Left hindlimb (tissue), 1 donor: ENCODE data around the gene GJE1.
A peak's percentile ranks its signal among the peaks of the same experiment; 100 is the strongest.
"Not testable (repeated sequence)": the region's sequence is repeated elsewhere in the genome, so short reads cannot be mapped to it uniquely, and the experiment has no call there.

Experiments used
- DNase-seq: peaks from one replicate; pipeline ENCODE4 v3.0.0-alpha.2; 2018

The GJE1 gene, protein sequence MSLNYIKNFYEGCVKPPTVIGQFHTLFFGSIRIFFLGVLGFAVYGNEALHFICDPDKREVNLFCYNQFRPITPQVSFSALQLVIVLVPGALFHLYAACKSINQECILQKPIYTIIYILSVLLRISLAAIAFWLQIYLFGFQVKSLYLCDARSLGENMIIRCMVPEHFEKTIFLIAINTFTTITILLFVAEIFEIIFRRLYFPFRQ

DNA sequence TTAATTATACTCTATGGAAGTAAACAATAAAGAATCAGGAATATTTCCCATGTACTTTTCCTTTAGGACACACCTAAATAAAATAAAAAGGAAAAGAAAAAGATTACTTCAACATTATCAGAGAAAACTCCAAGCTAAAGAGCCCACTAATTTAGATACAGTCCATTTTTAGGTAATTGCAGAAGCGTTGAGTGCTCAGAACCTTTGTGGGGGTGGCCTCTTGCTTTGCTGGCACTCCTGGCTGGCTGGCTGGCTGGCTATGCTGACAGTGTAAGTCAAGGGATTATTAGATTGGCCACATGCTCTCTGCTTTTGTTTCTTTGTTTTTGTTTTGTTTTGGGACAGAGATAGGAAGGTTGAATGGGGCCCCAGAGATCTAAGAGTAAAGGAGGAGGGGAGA lies at the start of gene GJE1:
Gene GJE1 (plus strand): TSS at position 301 of the 400 bp plus-strand sequence. CDS start 234 bp downstream, outside the sequence.
- DNase-seq: no peak

DNA sequence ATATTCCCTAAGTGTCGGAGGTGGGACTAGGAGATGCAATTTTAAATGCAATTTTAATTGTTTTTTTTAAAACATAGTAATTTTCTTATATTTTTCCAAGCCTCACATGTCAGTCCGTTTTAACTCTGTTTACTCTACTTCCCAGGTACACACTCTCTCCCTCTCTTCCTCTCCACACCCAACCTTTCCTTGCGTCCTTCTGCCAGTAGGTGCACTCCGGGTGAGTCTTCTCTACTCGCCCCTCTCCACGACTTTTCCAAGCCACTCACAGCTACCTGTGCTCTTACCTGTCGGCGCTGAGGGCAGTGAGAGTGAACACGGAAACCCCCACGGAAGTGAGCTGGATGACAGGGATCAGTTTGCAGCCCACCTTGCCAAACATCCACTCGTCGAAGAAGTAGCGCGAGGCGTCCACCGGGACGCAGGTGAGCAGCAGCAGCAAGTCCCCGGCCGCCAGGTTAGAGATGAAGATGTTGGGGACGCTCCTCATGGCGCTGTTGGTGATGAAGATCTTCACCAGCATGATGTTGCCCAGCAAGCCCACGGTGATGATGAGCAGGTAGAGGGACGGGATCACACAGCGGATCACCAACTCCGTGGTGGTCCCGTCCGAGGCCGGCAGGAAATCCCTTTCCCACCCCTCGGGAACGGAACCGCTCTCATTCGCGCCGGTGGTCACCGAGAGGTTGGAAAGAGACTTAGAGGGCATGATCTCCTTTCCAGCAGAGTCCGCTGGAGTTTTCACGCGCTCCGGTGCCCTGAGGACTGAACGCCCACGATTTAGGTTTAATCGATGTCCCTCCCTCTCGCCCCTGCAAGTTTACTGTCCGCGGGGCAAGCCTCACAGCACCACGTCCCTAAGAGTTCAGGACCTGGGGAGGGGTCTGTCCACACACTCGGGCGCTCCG lies 44.5 kb upstream of the GJE1 start:
- no peak for DNase-seq

DNA sequence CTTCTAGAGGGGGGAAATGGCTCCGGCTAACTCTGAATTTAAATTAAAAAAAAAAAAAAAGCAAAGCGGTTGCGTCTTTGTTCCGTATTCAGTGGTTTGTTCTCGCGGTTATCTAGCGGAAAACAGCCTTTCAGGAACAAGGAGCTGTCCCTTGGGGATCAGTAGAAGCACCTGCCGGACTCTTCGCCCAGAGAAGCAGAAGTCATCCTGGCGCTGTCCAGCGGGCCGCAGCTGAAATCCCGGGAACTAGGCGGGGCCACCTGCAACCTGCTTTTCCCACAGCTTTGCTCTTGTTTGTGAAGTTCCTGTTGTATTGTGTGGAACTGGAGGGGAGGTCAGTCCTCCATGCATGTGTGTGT lies 43.9 kb upstream of the GJE1 start:
- peak; percentile 35 for DNase-seq

DNA sequence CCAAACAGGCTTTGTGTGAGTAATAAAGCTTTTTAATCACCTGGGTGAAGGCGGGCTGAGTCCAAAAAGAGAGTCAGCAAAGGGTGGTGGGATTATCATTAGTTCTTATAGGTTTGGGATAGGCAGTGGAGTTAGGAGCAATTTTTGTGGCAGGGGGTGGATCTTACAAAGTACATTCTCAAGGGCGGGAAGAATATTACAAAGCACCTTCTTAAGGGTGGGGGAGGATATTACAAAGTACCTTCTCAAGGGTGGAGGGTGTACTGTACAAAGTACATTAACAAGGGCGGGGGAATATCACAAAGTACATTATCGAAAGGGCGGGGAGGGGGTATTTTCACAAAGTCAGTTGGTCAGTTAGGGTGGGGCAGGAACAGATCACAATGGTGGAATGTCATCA lies 27.9 kb upstream of the GJE1 start:
- not testable (repeated sequence) for DNase-seq

DNA sequence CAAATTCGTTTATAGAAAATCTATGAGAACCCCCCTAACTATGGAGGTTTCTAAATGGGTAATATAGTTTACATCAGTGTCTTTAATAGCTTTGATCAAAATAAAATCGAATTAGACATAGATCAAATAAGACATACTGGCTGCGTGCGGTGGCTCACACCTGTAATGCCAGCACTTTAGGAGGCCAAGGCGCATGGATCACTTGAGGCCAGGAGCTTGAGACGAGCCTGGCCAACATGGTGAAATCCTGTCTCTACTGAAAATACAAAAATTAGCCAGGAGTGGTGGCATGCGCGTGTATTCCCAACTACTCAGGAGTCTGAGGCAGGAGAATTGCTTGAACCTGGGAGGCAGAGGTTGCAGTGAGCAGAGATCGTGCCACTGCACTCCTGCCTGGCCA lies 21.9 kb upstream of the GJE1 start:
- not testable (repeated sequence) for DNase-seq

DNA sequence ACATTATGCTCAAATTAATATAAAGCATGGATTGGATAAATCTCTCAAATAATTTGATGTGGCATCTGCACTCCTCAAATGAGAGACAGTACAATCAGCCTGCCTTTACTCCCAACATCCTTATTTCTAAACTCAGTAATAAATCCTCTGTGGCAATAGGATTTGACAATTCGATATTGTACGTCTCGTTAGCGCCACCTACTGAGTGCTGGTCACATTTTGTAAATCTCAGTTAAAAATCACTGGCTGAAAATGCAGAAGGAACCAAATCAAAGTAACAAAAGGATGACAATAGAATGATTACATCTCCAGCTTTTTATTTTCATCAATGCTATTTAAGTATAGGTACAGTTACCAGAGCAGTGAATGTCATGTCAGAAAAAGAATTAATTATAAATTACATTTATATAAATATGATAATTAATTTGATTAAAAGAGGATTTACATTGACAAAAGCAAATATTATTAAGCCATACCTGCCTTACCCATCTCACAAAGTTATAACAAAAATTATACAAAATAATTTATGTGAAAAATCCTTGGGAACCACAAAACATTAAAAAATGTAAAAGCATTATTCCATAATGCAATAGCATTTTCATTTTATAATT lies 20.2 kb upstream of the GJE1 start:
- peak; percentile 63 for DNase-seq

DNA sequence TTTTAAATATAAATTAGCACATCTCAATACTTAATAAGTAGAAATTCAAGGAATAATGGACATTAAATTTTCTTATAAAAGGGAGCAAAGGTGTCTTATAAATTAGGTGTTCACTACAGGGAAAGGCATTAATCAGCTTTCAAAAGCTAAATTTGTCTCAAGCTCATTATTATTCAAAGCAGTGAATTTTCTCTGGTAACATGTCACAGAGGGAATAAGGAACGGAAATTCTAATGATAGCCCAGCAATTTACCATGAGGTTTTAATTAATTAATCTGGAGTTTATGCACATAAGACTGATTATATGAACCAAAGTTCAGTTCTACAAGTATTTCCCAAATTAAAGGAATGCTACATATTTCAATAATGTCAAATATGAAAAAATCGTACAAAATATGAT lies 15.4 kb upstream of the GJE1 start:
- no peak for DNase-seq

DNA sequence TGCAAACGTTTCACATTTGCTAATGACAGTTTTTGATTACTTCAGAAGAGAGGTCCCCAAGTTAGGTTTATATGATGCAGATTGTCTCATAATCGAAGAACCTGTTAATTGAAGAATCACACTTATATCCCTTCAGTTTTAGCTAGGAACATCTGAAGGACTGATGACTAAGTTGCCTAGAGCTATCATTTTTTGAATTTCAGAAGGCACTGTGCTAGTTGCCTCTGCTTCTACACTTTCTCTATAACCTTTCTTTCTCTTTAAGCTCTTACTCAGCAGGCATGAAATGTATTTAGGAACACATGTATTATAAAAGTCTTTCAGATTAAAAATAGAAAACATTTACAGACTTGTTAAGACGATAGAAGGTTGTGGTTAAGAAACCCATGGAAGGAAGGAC lies 14.4 kb upstream of the GJE1 start:
- no peak for DNase-seq

DNA sequence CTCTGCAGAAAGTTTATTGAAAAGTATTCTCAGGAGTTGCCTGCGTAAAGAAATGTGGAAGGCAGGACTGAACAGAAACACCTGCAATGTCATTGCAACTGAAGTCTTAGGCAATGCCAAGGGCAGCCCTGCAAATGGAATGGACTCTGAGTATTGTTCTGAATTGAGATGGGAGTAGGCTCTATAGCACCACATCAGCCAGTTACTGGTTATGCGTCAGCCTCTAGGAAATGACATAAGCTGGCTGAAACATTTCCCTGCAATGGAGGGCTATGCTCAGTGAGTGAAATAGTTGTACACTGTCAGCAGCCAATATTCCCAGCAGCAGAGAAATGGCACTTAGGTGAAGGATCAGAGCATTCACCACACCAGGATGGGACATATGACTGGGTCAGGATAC lies 13.8 kb upstream of the GJE1 start:
- no peak for DNase-seq

DNA sequence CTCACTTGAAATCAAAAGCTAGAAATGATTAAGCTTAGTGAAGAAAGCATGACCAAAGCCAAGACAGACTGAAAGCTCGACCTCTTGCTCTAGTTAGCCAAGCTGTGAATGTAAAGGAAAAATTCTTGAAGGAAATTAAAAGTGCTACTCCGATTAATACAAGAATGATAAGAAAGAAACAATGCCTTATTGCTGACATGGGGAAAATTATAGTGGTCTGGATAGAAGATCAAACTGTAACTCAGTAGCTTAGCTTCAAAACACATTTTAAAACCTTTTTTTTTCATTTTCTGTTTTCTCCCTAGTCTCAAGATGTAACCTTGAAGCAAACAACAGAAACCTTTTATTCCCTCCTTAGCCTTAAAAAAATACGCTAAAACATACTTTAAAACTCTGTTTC lies 11.4 kb upstream of the GJE1 start:
- no peak for DNase-seq

DNA sequence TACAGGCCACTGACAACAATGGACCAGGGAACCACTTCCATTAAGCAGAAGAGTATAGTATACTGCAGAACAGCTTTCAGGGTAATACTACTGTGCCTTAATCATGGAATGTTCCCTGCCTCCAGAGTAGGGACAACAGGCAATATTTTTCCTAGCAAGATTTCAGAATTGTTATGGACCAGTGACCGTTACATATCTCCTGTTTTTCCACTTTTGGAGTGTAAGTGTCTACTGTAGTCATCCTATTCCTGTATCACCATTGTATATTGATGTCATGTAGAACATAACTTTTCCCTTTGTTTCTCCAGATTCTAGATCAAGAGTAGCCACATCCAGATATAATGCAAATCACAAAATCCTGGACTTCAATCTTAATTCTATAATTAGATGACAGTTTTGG lies 1.9 kb upstream of the GJE1 start:
- DNase-seq: no peak

DNA sequence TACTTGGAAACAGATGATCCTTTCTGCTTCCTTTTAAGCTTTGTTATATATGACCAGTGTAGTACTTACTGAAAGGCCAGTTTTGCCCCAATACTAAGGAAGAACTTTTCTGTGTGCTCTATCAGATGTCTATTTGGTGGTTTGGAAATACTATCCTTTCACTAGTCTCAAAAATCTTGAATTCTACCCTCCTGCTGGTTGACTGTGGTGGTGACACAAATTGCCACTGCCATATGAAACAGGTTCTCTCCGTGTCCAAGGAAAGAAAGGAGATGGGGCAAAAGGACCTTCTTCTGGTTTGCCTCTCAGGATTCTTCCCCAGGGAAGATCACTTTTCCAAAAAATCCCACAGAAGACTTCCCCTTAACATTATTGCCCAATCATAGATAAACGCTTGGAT lies 6.2 kb downstream of the GJE1 start:
- no peak for DNase-seq

DNA sequence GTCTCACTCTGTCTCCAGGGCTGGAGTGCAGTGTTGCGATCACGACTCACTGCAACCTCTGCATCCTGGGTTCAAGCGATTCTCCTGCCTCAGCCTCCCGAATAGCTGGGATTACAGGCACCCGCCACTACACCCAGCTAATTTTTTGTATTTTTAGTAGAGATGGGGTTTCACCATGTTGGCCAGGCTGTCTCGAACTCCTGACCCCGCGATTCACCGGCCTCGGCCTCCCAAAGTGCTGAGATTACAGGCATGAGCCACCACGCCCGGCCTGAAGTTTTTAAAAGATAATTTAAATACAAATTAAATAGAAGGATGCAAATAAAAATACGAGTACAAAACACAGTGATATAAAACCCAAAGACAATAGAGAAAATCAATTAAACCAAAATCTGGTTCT lies 8.8 kb downstream of the GJE1 start:
- not testable (repeated sequence) for DNase-seq

DNA sequence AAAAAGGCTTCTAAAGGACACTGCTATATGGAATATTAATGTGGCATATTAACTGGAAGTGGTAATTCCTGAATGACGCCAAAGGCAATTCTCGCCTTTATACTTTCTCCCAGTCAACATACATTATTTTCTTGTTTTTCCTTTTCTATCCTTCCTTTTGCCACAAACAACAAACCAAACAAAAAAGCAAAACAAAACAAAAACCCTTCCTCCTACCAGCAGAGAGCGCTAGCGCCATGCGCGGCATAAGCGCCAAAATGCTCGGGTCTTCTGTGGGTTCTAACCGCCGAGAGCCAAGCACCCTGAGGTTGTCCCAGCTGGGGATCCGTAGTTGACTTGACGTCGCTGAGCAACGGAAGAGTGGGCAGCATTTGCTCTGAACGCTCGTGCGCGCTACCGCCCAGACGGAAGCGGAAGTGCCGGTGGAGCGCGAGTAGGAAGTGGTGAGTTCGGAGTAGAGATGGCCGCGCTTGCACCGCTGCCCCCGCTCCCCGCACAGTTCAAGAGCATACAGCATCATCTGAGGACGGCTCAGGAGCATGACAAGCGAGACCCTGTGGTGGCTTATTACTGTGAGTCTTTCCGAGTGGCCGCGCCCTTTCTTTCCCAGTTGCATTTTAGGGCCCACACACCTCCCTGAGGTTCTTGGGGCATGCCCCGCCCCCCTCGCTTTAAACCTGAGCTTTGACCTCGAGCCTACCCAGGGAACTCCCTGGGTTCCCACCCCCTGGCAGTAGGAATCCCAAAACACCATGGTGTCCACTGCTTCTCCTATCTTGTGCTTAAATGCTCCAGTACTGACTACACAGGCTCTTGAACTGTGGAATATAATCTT lies 14.3 kb downstream of the GJE1 start, which contains the start of the genes NMBR and VTA1:
Gene NMBR (minus strand): TSS at position 295 of the 835 bp plus-strand sequence. CDS start 58,464 bp downstream, outside the sequence.
Gene VTA1 (plus strand): TSS at position 436 of the 835 bp plus-strand sequence. CDS start 25 bp downstream, at position 461.
- DNase-seq: peak; percentile 99

DNA sequence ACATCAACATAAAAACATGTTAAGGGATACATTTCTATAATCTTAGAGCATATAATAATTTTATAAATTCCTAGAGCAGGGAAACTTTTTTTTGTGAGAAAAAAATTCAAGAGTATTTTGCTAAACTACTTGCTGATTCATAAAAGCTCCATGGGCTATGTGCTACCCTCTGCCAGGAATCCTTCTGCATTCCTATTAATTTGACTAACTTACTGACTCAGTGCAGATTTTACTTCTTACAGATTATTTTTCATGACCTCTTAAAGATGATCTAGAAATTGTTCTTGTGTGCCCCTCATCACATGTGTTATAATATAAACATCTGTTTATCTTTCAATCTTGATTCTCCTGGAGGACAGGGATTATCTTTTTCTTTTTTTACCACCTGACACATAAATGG lies 20.0 kb downstream of the GJE1 start:
- DNase-seq: no peak

DNA sequence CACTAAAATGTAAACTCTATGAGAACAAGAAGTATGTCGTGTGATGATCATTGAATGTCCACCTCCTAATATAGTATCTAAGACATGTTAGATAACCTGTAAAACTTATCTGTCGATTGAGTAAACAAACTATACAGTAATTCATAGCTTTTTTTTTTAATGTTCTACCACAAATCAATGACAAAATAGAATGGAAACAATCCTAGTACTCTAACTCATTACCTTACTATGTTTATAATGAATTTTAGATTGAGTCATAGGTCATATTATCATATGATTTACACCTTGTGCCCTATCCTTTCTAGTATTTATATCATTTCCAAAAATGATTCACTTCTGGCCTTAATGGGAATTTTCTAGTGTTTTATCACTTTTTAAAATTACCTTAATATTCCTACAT lies 20.5 kb downstream of the GJE1 start:
- no peak for DNase-seq

DNA sequence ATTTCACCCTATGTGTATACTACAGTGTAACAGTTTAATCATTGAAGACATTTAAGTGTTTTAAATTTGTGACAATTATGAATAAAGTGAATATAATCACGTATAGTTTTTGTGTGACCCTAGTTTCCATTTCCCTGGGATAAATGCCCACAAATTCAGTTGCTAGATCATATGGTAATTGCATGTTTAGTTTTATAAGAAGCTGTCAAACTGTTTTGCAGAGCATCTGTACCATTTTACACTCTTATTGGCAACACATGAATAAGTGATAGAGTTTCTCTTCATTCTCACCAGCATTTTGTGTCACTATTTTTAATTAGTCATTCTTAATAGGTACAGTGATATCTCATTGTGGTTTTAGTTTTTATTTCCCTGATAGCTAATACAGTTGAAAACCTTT lies 21.6 kb downstream of the GJE1 start:
- no peak for DNase-seq

DNA sequence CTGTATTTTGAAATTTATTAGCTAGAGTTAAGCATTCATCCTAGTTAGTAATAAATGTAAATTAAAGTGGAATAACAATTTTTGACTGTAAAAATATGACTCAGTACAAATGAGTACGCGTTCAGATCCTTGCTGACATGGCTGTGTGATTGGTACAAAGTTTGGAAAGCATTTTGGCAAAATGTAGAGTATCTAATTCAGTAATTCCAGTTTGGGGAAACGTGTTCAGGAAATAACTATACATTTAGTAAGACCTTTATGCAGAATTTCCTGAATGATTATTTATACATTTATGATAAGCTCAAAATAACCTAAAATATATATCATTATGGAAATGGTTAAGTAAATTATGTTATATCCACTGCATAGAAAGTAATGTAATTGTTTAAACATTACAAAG lies 22.4 kb downstream of the GJE1 start:
- no peak for DNase-seq

DNA sequence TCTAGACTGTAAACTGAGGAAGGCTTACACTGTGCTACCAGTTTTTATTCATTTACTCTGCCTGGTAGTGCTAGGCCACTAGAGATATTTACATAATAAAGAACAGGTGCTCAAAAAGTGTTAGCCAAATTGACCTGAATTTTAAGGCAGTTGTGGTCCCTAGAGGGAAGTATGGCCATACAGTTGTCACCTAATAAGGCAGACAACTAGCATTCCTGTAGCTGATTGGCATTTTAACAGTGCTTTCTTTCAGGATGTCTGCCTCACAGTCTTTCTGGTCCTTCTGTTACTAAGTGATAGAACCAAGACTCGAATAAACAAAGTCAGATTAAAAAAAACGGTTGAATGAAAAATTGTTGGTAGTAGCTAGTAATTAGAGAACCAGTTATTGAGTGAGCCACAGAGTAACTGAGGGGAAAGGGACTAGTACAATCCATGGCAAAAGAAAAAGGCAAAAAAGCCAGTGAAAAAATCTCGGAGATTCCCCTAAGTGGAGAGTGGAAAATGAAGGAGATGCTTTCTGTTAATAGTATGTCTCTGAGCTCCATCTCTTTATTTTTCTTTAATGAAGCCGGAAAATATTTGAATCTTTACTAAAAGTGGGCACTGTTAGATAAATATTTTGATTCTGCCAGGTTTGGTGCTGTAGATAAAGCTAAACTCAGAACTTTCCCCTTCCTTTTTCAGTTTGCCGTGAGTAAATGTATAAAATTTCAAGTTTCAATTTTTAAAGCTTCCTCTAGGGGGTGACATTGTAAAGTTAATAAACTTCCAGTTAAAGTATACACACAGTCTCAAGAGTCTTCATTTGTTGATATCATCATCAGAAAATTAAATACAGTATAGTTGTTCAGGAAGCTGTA lies 23.4 kb downstream of the GJE1 start:
- DNase-seq: no peak

DNA sequence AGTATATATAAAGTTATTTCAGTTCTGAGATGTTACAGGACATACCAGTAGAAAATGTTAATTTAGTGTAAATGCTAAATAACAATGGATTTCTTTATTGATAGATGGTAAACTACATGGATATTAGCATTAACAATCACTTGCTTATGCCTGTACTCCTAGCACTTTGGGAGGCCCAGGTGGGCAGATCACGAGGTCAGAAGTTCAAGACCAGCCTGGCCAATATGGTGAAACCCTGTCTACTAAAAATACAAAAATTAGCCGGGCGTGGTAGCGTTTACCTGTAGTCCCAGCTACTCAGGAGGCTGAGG lies 24.0 kb downstream of the GJE1 start:
- not testable (repeated sequence) for DNase-seq

DNA sequence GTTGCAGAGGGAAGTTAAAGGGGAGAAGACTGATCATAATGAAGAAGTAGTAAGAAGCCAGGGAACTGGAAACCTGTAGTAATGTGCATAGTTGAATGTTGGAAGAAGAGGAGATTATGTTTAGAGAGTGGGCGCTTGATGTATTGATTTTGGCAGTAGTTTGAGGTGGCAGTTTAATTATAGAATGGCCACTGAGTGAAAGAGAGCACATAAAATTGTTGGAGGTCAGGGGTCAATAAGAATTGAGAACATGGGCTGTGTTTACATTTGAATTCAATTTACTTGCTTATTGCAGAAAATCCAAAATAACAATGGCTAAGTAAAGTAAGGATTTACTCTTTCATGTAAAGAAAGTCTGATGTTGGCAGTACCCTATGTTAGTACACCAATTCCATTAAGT lies 30.1 kb downstream of the GJE1 start:
- no peak for DNase-seq

DNA sequence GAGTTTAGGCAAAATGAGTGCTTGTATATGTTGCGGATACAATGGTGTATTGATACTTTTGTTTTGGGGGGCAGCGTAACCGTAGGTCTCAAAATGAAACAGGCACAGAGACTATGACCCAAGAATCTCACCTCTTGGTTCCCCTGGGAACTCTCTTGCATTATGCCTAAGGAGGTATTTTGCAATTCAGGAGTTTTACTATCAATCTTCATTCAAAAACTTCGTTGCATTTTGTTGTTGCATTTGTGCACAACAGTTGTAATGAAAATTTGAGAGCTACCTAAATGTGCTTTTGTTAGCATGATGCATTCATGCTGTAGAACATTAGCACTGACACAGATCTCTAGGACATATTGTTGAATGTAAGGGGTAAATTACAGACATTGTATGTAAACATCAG lies 32.5 kb downstream of the GJE1 start:
- no peak for DNase-seq
